K562 (cell line): ENCODE measurements around the gene TMEM95. TPM values are rescaled to one million over a fixed set of nuclear protein-coding genes. Genes with fewer than 3 reads are reported as not detected.
A peak's percentile ranks its signal among the peaks of the same experiment; 100 is the strongest.

ENCODE experiments used
- BCL6 ChIP-seq: fragments of 250-450 bp; sonication (Bioruptor Pico); IDR thresholded peaks from 2 replicates; pipeline ENCODE4 v1.4.0; 2020
- CREM ChIP-seq: IDR thresholded peaks from 2 replicates; pipeline ENCODE4 v1.6.1; 2014; ENCODE audit warnings: antibody characterized with exemption, low read depth
- CTBP1 ChIP-seq: fragments of 450-650 bp; IDR thresholded peaks from 2 replicates; pipeline ENCODE4 v1.6.1; 2016; ENCODE audit warnings: borderline replicate concordance
- ETV5 ChIP-seq: sonication (generic); formaldehyde crosslinking; IDR thresholded peaks from 2 replicates; pipeline ENCODE4 v1.4.0; 2020; ENCODE audit warnings: low read depth, mild to moderate bottlenecking, missing genetic modification reagents
- HNRNPLL ChIP-seq: fragments of 200-400 bp; formaldehyde crosslinking; IDR thresholded peaks from 2 replicates; pipeline ENCODE4 v1.6.1; 2017; ENCODE audit warnings: low read length, low read depth, mild to moderate bottlenecking; ENCODE audit not compliant: poor library complexity, severe bottlenecking
- MCM3 ChIP-seq: fragments of 450-650 bp; IDR thresholded peaks from 2 replicates; pipeline ENCODE4 v1.6.1; 2016
- PPARD ChIP-seq: fragments of 250-450 bp; sonication (Bioruptor Pico); IDR thresholded peaks from 2 replicates; pipeline ENCODE4 v1.8.0; 2022; ENCODE audit warnings: inconsistent platforms, mild to moderate bottlenecking, moderate library complexity
- SIN3B ChIP-seq: fragments of 450-650 bp; IDR thresholded peaks from 2 replicates; pipeline ENCODE4 v1.6.1; 2017; ENCODE audit warnings: low read depth, mild to moderate bottlenecking, moderate library complexity
- SRF ChIP-seq, 2 experiments: fragments of 250-450, 450-650 bp in 1 of 2; sonication (Bioruptor Pico) in 1 of 2; sonication (generic) in 1 of 2; formaldehyde crosslinking; IDR thresholded peaks; 2 replicates each; pipeline versions ENCODE4 v1.5.0 to v1.5.1; 2020 to 2022; ENCODE audit warnings: mild to moderate bottlenecking in 1 of 2, missing genetic modification reagents in 1 of 2
- TCF7L2 ChIP-seq: fragments of 150-350 bp; IDR thresholded peaks from 2 replicates; pipeline ENCODE4 v1.6.1; 2016; ENCODE audit warnings: low read depth, mild to moderate bottlenecking, low read length, moderate library complexity
- ZEB2 ChIP-seq: fragments of 450-650 bp; IDR thresholded peaks from 2 replicates; pipeline ENCODE4 v1.6.1; 2016
- ZNF146 ChIP-seq: IDR thresholded peaks from one replicate; pipeline ENCODE4 v1.6.1; 2018; ENCODE audit warnings: missing compliant biosample characterization; ENCODE audit not compliant: unreplicated experiment
- polyA plus RNA-seq, 8 experiments: library from polyadenylated mRNA; depleted of rRNA in 4 of 8; stranded (reverse) in 5 of 8; unstranded in 3 of 8; fragments of >200 nt; fragmentation: Nextera tagmentation in 2 of 8; fragmentation: Illumina TruSeq in 1 of 8; extraction: Ambion mirVana in 2 of 8; extraction: Trizol in 1 of 8; gene quantifications; 2 replicates each; pipeline versions ENCODE4 v1.2.1 to v1.2.3, GENCODE V29; 2011 to 2014; ENCODE audit warnings: inconsistent platforms in 1 of 8, missing spikeins in 1 of 8
- total RNA-seq, 7 experiments: library from RNA; depleted of rRNA in 6 of 7; stranded (reverse); fragments of >200 nt in 6 of 7; fragmentation: Illumina TruSeq in 2 of 7; extraction: Trizol in 2 of 7; gene quantifications; 2 replicates each; pipeline versions ENCODE4 v1.2.1 to v1.2.3, GENCODE V29; 2011 to 2021; ENCODE audit warnings: low replicate concordance in 1 of 7
- TF ChIP-seq, protein P1 (sequence below): fragments of 250-450 bp; sonication (Bioruptor Pico); IDR thresholded peaks from 2 replicates; pipeline ENCODE4 v1.8.0; 2022; ENCODE audit warnings: inconsistent platforms, mild to moderate bottlenecking, moderate library complexity, borderline replicate concordance
- TF ChIP-seq, protein P2 (sequence below): sonication (generic); formaldehyde crosslinking; IDR thresholded peaks from 2 replicates; pipeline ENCODE4 v1.8.1; 2023; ENCODE audit warnings: mild to moderate bottlenecking, missing genetic modification reagents
- TF ChIP-seq, protein P3 (sequence below): sonication (generic); formaldehyde crosslinking; IDR thresholded peaks from 2 replicates; pipeline ENCODE4 v1.9.0; 2022; ENCODE audit warnings: mild to moderate bottlenecking, missing genetic modification reagents
- TF ChIP-seq, protein P4 (sequence below): fragments of 450-650 bp; IDR thresholded peaks from 2 replicates; pipeline ENCODE4 v1.6.1; 2017; ENCODE audit warnings: antibody characterized with exemption
- TF ChIP-seq, protein P5 (sequence below): fragments of 450-650 bp; IDR thresholded peaks from 2 replicates; pipeline ENCODE4 v1.6.1; 2016; ENCODE audit warnings: mild to moderate bottlenecking

TMEM95 gene
- total and polyA plus RNA-seq, 9 of the 15 experiments (the other 6 are each of a cell fraction or from before 2014, with no cell fraction given), result not detected

DNA sequence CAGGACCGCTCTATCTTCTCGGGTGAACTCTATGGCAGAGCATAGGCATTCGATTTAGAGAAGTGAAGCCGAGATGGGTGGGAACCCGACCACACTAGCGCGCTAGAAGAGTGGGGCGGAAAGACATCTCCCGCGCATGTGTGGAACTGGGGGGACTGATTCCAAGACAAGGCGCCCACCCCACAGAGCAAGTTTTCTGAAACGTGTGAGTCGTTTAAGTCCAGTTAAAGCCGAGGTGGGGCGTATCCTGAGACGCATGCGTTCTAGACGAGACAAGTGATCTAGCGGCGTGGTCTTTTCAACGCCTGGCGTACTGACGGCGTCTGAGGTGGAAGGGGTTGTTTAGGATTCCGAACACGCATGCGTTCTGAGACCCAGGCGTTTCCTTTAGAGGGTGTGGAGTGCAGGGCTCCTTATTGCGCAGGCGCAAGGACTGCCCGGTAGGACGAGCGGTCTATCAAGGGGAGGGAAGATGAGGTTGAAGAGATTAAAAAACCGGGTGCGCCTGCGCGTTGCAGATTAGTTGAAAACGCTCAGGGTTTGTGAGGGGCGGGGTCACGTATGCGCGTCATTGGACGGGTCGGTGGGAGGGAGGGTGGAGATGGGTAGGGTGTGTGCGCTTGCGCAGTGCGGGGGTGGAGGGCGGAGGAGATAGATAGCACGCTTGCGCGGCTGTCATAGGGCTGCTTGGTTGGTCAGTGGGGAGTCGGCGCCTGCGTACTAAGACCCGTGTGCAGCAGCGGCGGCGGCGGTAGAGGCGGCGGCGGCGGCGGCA lies 47.9 kb upstream of the TMEM95 start, which contains the start of gene EIF5A (continued):
- TF ChIP-seq, protein P1, sequence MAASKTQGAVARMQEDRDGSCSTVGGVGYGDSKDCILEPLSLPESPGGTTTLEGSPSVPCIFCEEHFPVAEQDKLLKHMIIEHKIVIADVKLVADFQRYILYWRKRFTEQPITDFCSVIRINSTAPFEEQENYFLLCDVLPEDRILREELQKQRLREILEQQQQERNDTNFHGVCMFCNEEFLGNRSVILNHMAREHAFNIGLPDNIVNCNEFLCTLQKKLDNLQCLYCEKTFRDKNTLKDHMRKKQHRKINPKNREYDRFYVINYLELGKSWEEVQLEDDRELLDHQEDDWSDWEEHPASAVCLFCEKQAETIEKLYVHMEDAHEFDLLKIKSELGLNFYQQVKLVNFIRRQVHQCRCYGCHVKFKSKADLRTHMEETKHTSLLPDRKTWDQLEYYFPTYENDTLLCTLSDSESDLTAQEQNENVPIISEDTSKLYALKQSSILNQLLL (CRISPR knock-in tag), result no peak
- no peak for TF ChIP-seq SIN3B
- TF ChIP-seq, protein P2, sequence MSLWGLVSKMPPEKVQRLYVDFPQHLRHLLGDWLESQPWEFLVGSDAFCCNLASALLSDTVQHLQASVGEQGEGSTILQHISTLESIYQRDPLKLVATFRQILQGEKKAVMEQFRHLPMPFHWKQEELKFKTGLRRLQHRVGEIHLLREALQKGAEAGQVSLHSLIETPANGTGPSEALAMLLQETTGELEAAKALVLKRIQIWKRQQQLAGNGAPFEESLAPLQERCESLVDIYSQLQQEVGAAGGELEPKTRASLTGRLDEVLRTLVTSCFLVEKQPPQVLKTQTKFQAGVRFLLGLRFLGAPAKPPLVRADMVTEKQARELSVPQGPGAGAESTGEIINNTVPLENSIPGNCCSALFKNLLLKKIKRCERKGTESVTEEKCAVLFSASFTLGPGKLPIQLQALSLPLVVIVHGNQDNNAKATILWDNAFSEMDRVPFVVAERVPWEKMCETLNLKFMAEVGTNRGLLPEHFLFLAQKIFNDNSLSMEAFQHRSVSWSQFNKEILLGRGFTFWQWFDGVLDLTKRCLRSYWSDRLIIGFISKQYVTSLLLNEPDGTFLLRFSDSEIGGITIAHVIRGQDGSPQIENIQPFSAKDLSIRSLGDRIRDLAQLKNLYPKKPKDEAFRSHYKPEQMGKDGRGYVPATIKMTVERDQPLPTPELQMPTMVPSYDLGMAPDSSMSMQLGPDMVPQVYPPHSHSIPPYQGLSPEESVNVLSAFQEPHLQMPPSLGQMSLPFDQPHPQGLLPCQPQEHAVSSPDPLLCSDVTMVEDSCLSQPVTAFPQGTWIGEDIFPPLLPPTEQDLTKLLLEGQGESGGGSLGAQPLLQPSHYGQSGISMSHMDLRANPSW (CRISPR knock-in tag), result no peak
- TF ChIP-seq ZEB2, result no peak
- TF ChIP-seq TCF7L2, result no peak
- TF ChIP-seq, protein P3, sequence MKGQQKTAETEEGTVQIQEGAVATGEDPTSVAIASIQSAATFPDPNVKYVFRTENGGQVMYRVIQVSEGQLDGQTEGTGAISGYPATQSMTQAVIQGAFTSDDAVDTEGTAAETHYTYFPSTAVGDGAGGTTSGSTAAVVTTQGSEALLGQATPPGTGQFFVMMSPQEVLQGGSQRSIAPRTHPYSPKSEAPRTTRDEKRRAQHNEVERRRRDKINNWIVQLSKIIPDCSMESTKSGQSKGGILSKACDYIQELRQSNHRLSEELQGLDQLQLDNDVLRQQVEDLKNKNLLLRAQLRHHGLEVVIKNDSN, result no peak
- no peak for TF ChIP-seq ETV5 (CRISPR knock-in tag)
- TF ChIP-seq, protein P4, sequence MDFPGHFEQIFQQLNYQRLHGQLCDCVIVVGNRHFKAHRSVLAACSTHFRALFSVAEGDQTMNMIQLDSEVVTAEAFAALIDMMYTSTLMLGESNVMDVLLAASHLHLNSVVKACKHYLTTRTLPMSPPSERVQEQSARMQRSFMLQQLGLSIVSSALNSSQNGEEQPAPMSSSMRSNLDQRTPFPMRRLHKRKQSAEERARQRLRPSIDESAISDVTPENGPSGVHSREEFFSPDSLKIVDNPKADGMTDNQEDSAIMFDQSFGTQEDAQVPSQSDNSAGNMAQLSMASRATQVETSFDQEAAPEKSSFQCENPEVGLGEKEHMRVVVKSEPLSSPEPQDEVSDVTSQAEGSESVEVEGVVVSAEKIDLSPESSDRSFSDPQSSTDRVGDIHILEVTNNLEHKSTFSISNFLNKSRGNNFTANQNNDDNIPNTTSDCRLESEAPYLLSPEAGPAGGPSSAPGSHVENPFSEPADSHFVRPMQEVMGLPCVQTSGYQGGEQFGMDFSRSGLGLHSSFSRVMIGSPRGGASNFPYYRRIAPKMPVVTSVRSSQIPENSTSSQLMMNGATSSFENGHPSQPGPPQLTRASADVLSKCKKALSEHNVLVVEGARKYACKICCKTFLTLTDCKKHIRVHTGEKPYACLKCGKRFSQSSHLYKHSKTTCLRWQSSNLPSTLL, result no peak
- no peak for TF ChIP-seq BCL6
- TF ChIP-seq CTBP1, result peak; percentile 26; the same call in 1 of the 2 replicates
- peak; percentile 35 for TF ChIP-seq HNRNPLL
- no peak for TF ChIP-seq MCM3
- peak; percentile 85 for TF ChIP-seq CREM
- TF ChIP-seq, protein P5, sequence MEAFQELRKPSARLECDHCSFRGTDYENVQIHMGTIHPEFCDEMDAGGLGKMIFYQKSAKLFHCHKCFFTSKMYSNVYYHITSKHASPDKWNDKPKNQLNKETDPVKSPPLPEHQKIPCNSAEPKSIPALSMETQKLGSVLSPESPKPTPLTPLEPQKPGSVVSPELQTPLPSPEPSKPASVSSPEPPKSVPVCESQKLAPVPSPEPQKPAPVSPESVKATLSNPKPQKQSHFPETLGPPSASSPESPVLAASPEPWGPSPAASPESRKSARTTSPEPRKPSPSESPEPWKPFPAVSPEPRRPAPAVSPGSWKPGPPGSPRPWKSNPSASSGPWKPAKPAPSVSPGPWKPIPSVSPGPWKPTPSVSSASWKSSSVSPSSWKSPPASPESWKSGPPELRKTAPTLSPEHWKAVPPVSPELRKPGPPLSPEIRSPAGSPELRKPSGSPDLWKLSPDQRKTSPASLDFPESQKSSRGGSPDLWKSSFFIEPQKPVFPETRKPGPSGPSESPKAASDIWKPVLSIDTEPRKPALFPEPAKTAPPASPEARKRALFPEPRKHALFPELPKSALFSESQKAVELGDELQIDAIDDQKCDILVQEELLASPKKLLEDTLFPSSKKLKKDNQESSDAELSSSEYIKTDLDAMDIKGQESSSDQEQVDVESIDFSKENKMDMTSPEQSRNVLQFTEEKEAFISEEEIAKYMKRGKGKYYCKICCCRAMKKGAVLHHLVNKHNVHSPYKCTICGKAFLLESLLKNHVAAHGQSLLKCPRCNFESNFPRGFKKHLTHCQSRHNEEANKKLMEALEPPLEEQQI, result no peak
- no peak for TF ChIP-seq ZNF146
- TF ChIP-seq SRF (CRISPR knock-in tag; IDR thresholded peaks at IDR 0.05), result no peak
- no peak for TF ChIP-seq PPARD (CRISPR knock-in tag)
